Measurements from ENCODE around the gene PDILT.

Gene PDILT

GRCh38 chr16:20401475-20402016, 3.0 kb downstream of the PDILT start:
- DNase-seq = no peak

DNA sequence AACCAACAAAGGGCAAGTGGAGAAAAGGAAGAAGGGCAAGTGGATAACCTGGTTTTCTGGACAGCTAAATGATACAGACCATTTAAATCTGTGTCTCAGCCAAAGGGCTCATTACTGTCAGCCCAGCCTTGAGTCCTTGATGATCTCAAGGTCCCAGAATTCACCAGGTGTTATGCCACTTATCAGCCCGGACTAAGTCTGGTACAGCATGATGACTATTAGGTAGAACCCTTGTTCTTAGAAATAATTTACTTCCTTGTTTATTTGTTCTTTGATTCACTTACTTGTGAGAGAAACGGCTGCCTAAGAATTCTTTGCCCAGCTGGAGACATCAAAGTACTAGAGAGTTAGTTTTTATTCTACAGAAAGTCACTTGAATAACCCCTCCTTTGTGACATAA, 3.5 kb downstream of the PDILT start:
- DNase-seq = no peak

DNA sequence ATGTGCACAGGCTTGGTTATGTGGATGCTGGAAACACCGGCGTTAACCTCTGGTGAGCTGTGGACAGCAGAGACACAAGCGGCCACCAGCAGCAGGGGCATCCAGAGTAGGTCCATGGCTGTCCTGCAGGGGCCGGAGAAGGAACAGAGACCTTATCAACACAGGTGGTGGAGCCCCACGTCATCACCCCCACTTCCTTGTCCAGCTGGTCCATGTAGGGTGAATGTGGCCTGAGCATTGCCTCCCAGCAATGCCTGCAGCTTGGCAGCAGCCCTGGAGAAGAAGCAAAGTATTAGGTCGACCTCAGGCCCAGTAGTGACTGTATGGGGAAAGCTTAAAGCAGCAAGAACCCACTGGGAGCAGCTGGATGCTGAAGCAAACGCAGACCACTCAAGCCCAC, 5.4 kb downstream of the PDILT start:
- no peak for DNase-seq

GRCh38 chr16:20398603-20399002, 5.9 kb downstream of the PDILT start:
- no peak for DNase-seq

- no peak for DNase-seq
Observed at GRCh38 chr16:20397468-20398074, 7.0 kb downstream of the PDILT start.

DNA sequence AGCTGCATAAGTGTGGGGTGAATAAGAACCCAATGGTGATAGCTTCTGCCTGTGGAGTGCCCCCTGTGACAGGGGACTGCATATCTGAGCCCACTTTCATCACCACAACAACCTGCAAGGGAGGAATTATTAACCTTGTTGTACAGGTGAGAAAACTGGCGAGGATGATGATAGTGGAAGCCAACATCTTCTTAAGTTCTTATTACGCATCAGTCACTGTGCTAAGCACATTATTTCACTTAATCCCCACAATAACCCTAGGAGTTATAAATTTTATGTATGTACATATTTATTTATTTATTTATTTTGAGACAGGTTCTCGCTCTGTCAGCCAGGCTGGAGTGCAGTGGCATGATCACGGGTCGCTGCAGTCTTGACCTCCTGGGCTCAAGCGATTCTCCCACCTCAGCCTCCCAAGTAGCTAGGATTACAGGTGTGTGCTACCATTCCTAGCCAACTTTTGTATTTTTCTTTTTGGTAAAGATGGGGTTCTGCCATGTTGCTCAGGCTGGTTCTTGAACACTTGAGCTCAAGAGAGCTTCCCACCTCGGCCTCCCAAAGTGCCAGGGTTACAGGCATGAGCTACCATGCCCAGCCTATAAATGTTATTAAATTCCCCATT, 7.6 kb downstream of the PDILT start:
- DNase-seq = no peak

DNA sequence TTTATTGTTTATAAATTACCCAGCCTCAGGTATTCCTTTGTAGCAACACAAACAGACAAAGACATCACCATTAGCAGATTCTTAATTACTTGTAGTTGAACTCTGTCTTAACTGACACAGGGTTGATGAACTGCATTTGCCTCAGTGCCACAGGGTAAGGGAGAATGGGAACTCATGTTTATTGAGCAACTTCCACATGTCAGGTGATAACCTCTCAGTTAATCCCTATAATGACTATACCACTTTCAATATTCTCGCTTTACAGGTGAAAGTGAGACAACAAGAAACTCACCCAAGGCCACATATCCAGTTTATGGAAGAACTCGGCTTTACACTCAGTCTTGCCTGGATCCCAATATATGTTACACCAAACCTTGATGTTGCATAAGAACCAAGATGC, 8.6 kb downstream of the PDILT start:
- DNase-seq = no peak

DNA sequence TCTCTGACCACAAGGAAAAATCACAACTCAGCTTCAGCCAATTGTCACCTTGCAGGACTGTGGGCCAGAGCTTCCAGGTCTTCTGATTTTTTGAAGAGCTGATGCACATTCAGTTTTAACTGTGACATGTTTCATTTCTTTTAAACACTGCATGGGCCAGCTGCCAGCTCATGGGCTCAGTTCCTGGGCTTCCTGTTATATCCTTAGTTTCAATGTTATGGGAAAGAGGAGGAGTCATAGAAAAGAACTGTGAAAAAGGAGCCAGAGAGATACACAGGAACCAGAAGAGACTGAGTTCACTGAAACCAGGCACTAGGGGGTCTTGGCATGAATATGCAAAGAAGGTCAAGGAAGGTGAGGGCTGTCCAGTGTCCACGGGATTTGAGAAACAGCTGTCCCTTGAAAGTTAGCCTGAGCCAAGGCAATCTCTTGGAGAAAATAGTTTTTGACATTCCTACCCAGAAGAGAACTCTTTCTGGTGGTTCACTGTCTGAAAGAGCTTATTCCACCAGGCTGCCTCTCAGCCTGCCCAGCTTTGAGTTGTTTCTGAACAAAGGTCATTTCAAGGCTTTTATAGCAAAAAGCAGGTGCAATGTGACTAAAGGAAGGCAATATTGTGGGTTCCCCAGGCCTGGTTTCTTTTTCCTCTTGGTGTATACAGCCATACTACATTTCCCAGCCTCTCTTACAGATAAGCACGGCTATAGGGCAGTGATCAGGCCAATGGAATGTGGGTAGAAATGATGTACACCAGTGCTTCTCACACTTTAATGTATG, 10.5 kb downstream of the PDILT start:
- DNase-seq = no peak

DNA sequence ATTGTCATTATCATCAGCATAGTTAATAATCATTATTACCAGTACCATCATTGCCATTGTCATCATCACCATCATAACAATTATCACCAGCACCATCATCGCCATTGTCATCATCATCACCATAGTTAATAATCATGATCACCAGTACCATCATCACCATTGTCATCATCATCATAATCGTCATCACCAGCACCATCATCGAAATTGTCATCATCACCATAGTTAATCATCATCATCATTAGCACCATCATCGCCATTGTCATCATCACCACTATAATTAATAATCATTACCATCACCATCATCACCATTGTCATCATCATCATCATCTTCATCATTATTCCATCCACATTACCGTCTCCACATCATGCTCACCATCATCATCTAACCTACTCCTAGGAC, 13.5 kb downstream of the PDILT start:
- DNase-seq = no peak

GRCh38 chr16:20388854-20389253, 15.7 kb downstream of the PDILT start:
- DNase-seq = no peak

DNA sequence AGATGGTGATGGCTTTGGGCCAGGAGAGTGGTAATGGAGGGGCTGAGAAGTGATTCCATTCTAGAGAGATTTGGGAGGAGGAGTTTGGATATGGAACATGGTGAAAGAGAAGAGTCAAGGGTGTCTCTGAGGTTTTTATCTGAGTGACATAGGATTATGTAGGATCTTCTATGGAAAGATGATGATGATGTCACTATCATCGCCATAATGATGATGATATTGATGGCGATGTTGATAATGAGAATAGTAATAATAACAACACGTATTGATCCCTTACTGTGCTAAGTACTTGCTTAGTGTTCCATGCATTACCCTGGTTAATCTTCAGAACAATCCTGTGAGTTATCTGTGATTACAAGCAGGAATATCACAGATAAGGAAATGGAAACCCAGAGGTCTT, 16.6 kb downstream of the PDILT start:
- DNase-seq = no peak

GRCh38 chr16:20385844-20386832, 18.4 kb downstream of the PDILT start:
- DNase-seq = peak; percentile 29

DNA sequence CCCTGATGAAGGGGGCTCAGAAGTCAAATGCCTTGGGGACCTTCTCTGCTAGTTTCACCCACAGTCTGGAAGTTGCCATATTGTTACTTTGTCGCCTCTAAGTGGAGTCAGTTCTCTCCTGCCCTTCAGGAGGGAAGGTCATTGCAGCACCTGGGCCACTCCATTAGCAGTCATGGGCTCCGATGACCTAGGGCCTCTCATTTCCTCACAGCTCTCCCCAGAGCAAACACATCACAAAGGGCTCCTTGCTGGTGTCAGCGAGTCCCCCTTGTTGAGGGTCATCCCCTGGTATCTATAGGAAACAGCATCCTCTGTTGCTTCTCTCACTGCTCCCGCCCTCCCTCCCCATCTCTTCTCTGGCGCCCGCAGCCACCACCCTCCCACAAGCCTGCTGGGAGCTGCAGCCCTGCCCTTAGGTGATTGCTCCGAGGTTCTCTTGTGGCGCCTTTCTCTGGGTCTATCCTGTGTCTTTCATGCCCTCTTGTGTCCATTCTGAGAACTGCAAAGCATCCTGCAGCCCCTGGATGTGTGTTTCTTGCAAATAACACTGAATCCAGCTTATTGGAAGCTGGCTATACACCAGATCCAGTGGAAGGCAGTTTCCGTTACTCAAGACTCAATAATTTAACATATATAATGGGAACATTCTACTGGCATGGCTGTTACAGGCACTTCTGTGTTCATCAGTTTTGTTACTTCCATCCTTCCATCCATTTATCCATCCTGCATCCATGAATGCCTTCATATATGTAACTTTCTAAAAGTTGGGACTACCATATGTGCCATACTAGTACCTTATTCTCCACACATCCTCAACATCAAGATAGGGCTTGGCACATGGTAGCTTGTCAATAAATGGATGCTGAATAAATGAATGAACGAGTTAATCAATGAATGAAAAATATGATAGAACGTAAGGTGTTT, 21.2 kb downstream of the PDILT start:
- DNase-seq = peak; percentile 38

- DNase-seq = no peak
Observed at GRCh38 chr16:20382202-20382948, 22.2 kb downstream of the PDILT start.

- no peak for DNase-seq
Observed at GRCh38 chr16:20380782-20381181, 23.8 kb downstream of the PDILT start.

DNA sequence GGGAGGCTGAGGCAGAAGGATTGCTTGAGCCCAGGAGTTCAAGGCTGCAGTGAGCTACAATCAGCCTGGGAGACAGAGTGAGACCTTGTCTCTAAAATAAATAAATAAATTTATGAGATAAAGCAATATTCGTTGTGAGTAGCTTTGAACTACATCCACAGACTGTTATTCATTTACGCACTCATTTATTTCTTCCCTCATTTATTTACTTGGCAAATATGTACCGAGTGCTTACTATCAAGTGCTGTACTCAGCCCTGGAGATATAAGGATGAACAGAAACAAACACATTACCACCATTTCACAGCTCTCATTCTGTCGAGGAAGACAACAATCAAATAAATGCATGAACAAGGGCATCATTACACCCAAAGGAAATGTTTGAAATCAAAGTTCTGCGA, 27.4 kb downstream of the PDILT start:
- no peak for DNase-seq

GRCh38 chr16:20372701-20373100, 31.8 kb downstream of the PDILT start:
- no peak for DNase-seq

DNA sequence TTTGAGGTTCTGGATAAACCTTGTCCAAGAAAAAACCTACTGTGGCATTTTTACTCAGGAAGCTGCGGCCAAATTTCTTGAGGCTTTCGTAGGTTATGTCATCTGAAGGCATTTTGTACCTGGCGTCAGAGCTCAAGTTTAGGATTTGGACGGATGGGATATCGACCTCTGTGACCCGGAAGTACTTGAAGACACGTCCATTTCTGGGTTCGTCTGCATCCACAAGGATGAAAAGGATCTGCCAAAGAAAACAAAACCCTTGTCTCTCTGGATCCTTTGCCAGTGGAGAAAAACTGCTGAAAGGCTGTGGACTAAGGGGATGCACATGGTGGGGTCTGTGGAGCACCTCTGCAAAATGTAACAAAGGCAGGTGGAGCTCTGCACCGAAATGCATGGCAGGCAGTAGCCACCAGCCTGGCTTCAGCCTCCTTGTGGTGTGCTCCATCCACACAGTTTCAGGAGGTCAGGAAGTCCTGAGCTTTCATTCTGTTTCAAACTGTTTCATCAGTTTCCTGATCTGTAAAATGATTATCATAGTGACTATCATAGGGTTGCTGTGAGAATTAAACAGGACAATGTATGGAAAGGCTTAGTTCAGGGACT, 35.0 kb downstream of the PDILT start:
- no peak for DNase-seq

- no peak for DNase-seq
Observed at GRCh38 chr16:20364051-20364450, 40.5 kb downstream of the PDILT start.

DNA sequence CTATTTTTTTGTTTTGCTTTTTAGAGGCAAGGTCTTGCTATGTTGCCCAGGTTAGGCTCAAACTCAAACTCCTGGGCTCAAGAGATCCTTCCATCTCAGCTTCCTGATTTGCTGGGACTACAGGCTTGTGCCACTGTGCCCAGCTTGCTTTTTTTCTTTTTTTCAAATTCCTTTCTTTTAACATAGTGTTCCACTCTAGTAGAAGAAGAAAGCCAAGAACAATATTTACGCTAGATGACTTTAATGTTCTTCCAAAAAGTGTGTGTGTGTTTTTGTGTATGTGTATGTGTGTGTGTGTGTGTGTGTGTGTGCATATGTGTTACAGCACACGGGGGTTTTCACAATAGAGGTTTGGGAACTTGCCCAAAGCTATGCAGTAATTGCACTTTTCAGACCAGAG, 41.3 kb downstream of the PDILT start:
- no peak for DNase-seq

DNA sequence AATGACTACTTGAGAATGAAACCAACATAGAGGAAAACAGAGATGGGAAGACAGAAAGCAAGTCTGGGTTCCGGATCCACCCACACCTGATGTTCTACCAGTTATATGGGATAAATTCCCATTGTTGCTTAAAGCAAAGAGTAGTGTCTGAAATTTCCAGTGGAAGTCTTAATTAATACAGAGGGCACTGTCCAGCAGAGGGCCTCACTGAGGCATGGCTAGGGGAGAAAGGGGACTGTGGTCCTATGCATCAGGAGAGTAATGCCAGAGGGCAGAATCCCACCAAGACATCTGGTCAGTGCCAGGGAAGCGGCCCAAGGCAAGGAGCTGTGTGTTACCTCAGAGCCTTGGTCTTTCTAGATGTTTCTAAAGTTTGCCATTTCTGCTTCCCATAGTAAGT, 44.5 kb downstream of the PDILT start:
- no peak for DNase-seq
